ENCODE measurements around the gene ELOB. TPM values are rescaled to one million over a fixed set of nuclear protein-coding genes. Genes with fewer than 3 reads are reported as not detected.
"Not testable (repeated sequence)": the region's sequence is repeated elsewhere in the genome, so short reads cannot be mapped to it uniquely, and the experiment has no call there.

Gene ELOB
- total RNA-seq, 1 donor from 2014 or later = 274 TPM

DNA sequence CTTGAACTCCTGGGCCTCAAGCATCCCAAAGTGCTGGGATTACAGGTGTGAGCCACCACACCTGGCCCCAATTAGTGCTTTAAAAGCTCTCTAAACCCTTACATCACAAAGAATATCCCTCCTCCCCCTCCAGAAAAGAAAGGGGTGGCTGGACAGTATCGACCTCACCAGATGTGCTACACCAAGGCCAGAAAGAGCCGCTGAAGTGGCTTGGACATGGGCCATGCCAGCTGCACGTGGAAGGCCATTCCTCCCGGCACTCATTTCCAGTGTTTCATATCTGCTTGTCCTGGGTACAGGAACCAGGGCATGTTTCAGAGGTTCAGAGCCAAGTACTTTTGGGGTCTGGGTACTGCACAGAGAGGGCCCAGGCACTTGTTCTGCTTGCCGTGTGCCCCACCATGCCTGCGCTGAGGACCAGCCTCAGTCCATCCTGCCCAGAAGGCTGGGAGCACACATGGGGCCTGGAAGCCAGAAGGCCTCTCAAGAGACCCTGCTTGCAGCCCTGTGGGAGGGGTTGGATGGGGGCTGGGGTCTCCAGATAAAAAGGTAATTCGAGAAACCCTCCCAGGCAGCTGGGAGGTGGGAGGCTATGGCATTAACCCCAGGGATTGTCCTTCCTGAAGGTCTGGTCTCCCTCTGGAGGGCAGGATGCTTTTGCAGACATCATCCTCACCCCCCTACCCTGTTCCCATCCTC lies 28.2 kb downstream of the ELOB start:
- no peak for DNase-seq (ENCODE audit: low spot score)

DNA sequence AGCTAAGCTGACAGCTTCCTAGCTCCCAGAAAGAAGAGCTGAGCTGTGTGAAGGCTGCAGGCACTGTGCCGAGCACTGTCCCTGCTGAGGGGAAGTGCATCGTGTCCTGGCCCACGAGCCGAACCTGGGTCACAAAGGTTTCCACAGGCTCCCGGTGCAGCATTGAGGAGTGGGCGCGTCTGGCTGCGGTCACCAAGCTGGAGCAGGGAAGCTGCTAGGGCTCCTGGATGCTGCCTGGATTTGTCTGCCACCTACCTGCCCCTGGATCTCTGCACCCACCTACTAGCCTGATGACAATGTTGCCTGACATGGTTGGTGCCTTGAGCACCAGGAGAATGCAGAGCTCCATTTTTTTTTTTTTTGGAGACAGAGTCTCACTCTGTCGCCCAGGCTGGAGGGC lies 31.1 kb downstream of the ELOB start:
- no peak for DNase-seq (ENCODE audit: low spot score)

DNA sequence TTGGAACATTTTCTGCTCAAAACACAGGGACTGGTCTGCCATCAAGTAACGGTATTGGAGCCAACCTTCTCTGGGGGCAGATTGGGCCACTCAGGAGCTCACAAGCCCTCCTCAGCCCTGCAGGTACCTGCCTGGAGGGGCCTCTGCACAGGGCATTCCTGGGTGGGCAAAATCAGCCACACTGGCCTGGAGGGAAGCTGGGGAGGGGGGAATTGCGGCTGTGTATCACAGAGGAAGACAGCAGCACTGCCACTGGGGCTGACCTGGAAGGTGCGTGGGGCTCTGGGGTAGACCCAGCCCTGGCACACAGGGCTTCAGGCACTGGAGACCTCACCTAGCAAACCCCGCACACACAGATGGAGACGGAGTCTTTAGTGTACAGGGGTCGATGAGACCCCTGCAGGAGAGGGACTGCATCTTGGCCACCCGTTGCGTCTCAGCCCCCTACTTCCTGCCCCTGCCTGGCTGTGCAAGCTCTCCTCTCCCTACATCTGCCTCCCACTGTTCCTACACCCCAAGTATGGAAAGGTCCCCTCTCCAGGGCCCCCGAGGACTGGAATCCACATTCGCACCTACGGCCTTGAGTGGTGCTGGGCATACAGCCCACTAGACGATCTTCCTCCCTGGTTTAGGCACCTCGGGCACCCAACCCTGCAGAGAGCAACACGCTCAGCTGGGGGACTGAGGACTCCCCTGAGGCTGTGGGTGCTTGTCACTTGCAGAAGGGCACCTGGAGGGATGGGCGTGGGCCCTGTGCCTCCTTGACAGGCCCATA lies 31.8 kb downstream of the ELOB start:
- DNase-seq (ENCODE audit: low spot score) = no peak

DNA sequence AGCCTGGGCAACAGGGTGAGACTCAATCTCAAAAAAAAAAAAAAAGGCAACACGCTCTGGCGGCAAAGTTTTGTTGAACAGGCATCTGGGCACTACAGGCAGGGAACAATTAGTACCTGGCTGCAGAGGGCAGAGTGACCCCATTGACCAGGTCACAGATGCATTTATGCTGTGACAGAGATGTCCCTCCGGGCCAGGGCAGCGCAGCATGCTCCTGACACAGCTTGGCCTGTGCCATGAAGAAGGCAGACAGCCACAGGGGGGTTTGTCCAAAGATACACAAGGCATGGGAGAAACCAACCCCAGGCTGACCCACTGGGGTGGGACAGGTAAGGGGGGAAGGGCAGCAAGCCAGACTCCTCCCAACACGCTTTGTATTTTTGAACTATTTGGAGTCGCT lies 32.4 kb downstream of the ELOB start:
- no peak for DNase-seq (ENCODE audit: low spot score)

DNA sequence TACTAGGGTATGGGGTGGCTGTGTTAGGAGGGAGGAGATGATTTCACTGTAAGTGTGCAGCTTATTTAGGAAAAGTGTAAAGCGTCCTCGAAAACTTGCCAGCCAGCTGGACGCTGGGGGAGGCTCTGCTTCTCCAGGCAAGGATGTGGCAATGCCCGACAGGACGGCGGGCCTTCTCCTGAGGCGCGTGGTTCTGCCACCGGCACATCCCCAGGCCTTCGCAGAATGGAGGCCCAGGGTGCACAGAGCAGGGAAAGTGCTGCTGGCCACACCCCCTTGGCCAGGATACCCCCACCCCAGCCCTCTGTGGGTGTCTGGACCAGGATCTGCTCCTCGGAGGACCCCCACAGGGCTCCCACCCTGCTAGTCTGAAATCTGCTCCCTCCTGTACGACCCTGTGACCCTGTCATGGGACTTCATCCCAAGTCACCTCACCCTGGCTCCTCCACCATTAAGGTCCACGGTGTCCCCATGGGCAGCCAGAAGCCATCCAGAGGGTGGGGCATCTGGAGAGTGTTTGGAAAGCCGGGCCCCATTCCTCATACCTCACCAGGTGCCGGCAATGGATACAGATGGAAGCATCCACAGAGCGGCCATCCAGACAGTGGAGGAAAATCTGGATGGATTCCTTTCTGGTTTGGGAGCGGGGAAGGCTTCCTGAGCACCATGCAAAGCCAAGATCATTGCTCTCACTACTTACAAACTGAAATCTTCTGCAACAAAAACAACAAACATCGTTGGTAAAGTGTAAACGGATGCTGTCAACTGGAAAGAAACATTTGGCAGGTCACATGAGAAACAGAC lies 33.9 kb downstream of the ELOB start:
- no peak for DNase-seq (ENCODE audit: low spot score)

DNA sequence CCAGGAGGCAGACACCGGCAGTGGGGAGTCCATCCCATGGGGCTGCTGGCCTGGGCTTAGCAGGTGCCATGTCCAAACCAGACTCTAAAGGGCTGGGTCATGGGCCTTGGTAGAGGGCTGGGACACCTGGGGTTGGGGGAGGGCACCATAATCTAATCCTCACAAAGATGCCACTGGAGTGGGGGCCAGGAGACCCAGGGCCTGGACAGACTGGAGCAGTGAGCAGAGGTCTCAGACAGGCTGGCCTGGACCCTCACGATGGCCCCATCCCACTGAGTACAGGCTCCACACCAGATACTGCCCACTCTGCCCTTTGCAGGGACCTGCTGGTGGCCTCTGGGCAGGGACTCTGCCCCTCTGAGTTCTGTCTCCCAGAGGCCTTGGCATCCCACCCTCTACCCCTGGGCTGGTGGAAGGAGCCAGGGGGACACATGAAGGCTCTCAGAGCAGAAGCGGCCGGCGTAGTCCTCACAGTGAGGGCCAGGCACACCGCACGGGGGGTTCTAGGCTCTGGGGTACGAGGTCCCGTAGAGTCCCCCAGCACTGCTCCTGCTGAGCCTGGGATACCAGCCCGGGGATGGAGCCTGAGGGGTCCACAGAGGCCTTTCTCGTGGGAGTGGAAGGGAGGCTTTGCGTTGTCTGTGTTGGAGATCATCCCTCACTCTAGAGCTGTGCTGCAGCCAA lies 34.6 kb downstream of the ELOB start:
- no peak for DNase-seq (ENCODE audit: low spot score)

DNA sequence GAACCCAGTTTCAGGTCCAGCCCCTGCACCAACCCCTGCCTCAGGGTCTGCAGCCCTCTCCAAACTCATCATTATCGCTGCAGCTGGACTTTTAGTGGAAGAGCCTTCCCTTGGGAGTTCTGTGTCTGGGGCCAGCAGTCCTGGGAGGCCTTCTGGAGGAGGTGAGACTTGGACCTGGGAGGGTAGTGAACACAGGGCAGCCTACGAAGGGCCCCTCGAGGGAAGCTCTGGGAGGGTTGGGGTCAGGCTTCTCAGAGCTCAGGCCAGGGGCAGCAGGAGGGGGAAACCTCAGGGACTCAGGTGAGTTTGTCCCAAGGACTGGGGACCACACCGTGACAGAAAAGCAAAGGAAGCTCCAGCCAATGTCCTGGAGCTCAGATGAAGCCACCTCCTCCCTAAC lies 35.9 kb downstream of the ELOB start:
- no peak for DNase-seq (ENCODE audit: low spot score)

GRCh38 chr16:2740476-2740875 lies 36.6 kb downstream of the ELOB start:
- no peak for DNase-seq (ENCODE audit: low spot score)

- no peak for DNase-seq (ENCODE audit: low spot score)
These were observed 37.3 kb downstream of the ELOB start for GRCh38 chr16:2739625-2740430.

DNA sequence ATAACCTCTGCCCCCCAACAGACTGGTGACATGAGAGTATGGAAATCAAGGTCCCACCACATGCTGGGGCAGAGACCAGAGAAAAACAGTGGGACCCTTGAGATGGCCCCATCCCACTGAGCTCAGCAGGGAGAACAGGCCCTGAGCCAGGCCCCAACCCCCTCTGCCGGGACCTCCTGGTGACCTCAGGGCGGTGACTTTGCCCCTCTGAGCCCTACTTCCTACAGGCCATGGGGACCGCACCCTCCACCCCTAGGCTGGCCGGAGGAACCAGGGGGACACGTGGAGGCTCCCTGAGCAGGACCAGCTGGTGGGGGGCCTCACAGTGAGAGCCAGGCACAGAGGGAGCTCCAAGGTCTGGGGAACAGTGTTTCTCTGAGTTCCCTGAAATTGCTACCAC lies 38.5 kb downstream of the ELOB start:
- DNase-seq (ENCODE audit: low spot score) = no peak

DNA sequence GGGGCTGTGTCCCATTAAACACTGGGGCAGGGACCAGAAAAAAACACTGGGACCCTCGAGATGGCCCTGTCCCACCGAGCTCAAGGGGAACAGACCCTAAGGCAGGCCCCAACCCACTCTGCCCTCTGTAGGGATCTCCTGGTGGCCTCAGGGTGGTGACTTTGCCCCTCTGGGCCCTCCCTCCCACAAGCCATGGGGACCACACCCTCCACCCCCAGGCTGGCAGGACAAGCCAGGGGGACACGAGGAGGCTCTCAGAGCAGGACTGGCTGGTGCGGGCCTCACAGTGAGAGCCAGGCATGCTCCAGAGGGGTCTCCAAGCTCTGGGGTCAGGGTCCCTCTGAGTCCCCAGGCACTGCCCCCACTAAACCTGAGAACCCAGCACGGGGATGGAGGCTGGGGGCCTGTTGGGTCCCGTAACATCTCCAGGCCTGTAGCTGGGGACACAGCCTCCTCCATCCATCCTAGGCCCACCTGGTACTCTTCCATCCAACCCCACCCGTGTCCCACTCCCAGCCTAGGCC lies 39.1 kb downstream of the ELOB start:
- no peak for DNase-seq (ENCODE audit: low spot score)

DNA sequence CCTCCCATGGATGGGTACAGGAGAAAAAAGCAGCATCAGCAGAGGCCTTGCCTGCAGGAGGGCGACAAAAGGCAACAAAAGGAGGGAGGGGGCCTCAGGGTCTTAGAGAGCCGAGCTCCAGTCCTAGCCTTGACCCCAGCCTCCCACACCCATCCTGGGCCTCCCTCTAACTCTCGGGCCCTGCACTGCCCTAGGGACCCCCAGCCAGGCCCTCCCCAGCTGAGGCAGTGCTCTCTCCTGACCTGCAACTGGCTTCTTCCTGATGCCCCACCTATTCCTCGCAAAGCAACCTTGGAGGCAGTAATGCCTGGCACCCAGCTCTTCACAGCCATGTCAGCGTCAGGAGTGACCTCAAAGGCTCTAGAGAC lies 39.9 kb downstream of the ELOB start:
- no peak for DNase-seq (ENCODE audit: low spot score)

DNA sequence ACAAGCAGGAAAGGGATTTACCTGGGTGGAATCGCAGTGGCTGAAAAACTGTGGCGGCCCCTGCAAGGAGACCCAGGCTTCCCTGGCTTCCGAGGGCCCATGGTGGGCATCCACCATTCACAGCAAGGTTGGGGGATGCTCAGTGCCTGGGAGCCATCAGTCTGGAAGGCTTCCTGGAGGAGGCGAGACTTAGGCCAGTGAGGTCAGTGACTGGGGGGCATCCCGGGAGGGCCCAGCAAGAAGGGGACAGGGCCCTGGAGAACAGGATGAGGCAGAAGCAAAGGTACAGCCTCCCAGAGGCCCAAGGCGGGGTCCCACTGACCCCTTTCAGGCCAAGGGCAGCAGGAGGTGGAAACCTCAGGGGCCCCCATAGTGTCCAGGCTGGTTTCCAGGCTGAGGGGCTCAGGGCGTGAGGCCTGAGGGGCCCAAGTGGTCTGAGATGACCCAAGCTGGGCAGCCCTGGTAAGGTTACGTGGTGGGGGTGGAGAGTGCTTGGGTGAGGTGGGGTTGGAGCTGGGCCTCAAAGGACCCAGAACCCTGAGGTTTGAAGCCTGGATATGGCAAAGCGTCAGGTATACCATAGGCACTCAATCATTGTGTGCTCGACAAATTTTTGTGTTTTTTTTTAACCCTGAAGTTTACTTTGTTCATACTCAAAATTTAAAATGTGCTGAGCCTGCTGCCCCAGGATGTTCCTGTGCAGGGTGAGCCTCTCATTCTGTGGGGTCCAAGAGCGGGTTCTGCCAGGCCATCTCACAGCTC lies 40.4 kb downstream of the ELOB start:
- DNase-seq (ENCODE audit: low spot score) = no peak

- no peak for DNase-seq (ENCODE audit: low spot score)
These were observed 42.1 kb downstream of the ELOB start for GRCh38 chr16:2734844-2735515.

- no peak for DNase-seq (ENCODE audit: low spot score)
These were observed 49.0 kb downstream of the ELOB start for GRCh38 chr16:2728034-2728433.

GRCh38 chr16:2726923-2727322 lies 50.2 kb downstream of the ELOB start:
- DNase-seq (ENCODE audit: low spot score) = no peak

- DNase-seq (ENCODE audit: low spot score) = no peak
These were observed 52.2 kb downstream of the ELOB start for GRCh38 chr16:2724816-2725348.

- DNase-seq (ENCODE audit: low spot score) = no peak
These were observed 52.9 kb downstream of the ELOB start for GRCh38 chr16:2724088-2724676.

DNA sequence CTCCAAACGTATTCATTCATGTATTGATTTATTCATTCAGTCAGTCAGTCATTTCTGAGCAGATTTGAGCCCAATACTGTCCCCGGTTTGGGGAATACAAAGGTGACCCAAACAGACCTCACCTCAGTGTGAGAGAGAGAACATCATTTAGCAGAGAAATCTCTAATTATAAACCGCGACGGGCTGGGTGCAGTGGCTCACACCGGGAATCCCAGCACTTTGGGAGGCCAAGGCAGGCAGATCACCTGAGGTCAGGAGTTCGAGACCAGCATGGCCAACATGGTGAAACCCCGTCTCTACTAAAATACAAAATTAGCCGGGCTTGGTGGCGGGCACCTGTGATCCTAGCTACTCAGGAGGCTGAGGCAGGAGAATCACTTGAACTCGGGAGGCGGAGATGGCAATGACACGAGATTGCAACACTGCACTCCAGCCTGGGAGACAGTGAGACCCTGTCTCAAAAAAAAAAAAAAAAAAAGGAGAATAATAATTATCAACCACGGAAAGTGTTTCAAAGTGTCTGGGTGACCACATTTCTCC lies 55.4 kb downstream of the ELOB start:
- not testable (repeated sequence) for DNase-seq (ENCODE audit: low spot score)

All from ureter (tissue), 1 donor.